ENCODE results near the gene PAK6. TPM values are rescaled to one million over a fixed set of nuclear protein-coding genes. Genes with fewer than 3 reads are reported as not detected.

PAK6 gene
- total and polyA plus RNA-seq, 9 of the 15 experiments (the other 6 are each of a cell fraction or from before 2014, with no cell fraction given), result 0.03 to 0.74 (median 0.16) TPM; not detected in 2

DNA sequence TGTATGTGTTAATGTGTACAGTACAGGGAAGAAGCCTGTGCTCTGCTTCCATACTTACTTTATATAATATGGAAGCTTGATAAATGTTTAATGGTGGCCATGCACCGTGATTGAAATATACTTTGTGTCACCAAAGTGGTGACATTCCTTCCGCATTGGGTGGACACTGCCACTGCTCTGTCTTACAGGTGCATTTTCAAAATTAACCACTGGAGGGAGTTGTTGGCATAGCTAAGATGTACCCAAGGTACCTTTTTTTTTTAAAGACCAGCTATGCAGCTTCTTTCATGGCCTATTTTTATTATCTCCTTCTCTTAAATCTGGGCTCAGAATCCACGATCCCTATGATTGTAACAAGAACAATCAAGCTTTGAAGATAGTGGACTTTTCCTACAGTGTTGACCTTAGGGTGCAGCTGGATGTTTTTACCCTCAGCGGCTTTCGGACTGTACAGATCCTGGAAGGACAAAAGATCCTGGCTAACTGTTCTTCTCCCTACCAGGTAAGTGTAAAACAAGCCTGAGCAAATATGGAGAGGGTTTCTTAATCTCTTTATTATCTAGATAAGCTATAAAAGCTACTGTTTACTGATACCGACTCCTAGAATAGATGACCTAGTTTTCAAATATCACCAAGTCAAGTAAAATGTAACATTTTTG is 21.6 kb upstream of the PAK6 start:
- H3K4me3 ChIP-seq, result no peak overlapping the region
- ATAC-seq, result peak; percentile 96
- ChIA-PET CTCF (ENCODE audit: low intra/inter-chr PET ratio) (interaction anchor here (0.5 to 8.1 kb wide), 10 partner anchors 24 to 431 kb away, joined by 3 to 218 read pairs (median 4); no protein-coding TSS in a partner anchor), POLR2A (interaction anchor here (0.5 to 1.7 kb wide), 9 partner anchors 10 to 168 kb away, joined by 3 to 11 read pairs (median 3); partner anchors contain the start of gene PAK6)
- H3K36me3 ChIP-seq (ENCODE audit: control insufficient read depth, insufficient read depth, low read length), result peaks cover 86% of the 10 kb centered on the region
- in situ Hi-C loops (cut with MboI) (loop anchor here (5.0 to 10.0 kb wide), 2 partner anchors 55 to 208 kb away; no protein-coding TSS in a partner anchor), intact Hi-C loops (cut with micrococcal nuclease) (loop anchor here (1.0 to 5.0 kb wide), 3 partner anchors 57 to 172 kb away; no protein-coding TSS in a partner anchor)
- H3K4me2 ChIP-seq (ENCODE audit: insufficient read depth, low read length), result no peak overlapping the region
- H3K27ac ChIP-seq (ENCODE audit: extremely low read depth, low read depth, low read length), result no peak overlapping the region
- no TSS peak for BruUV-seq (replicated peaks)
- WGBS (ENCODE audit: insufficient coverage, low coverage, missing lambda C conversion rate), result 52% methylated on average over 6 of the region's 6 CpGs
- FAIRE-seq, result peak; percentile 92
- no peaks in the 10 kb centered on the region for H4K20me1 ChIP-seq (replicated peaks; ENCODE audit: control insufficient read depth, insufficient read depth, low read length)
- H2AFZ ChIP-seq (ENCODE audit: low read depth, low read length), result no peak overlapping the region
- H3K4me1 ChIP-seq (replicated peaks in 1 of 2; ENCODE audit: control insufficient read depth in 2 of 2, insufficient read depth in 2 of 2, low read length in 2 of 2), result no peaks in the 10 kb centered on the region
- H3K27me3 ChIP-seq (ENCODE audit: control insufficient read depth in 2 of 2, insufficient read depth in 2 of 2, low read length in 2 of 2), result no peaks in the 10 kb centered on the region
- H3K9me3 ChIP-seq (replicated peaks; ENCODE audit: control insufficient read depth, insufficient read depth, low read depth, low read length), result no peaks in the 10 kb centered on the region
- H3K9ac ChIP-seq (ENCODE audit: insufficient read depth in 1 of 2, low read depth in 2 of 2, low read length in 2 of 2), result no peak overlapping the region
- peak; percentile 63 to 79 (median 67) for DNase-seq (ENCODE audit: extremely low read depth in 1 of 4, low spot score in 3 of 4)
- H3K9me1 ChIP-seq (ENCODE audit: control insufficient read depth, insufficient read depth, low read length), result no peaks in the 10 kb centered on the region
- H3K79me2 ChIP-seq (ENCODE audit: control insufficient read depth, insufficient read depth, low read length), result no peaks in the 10 kb centered on the region
- TF ChIP-seq, protein P1, sequence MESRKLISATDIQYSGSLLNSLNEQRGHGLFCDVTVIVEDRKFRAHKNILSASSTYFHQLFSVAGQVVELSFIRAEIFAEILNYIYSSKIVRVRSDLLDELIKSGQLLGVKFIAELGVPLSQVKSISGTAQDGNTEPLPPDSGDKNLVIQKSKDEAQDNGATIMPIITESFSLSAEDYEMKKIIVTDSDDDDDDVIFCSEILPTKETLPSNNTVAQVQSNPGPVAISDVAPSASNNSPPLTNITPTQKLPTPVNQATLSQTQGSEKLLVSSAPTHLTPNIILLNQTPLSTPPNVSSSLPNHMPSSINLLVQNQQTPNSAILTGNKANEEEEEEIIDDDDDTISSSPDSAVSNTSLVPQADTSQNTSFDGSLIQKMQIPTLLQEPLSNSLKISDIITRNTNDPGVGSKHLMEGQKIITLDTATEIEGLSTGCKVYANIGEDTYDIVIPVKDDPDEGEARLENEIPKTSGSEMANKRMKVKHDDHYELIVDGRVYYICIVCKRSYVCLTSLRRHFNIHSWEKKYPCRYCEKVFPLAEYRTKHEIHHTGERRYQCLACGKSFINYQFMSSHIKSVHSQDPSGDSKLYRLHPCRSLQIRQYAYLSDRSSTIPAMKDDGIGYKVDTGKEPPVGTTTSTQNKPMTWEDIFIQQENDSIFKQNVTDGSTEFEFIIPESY (CRISPR knock-in tag; IDR thresholded peaks at IDR 0.05), result no peak
- TF ChIP-seq ADNP (tag; IDR thresholded peaks at IDR 0.05) (no peak), KAT7 (CRISPR knock-in tag; IDR thresholded peaks at IDR 0.05; ENCODE audit: borderline replicate concordance) (no peak), GABPB1 (CRISPR knock-in tag; IDR thresholded peaks at IDR 0.05) (no peak), HNRNPL (IDR thresholded peaks at IDR 0.05; ENCODE audit: low read depth, low read length) (no peak), SMARCA5 (IDR thresholded peaks at IDR 0.05) (no peak), MTA2 (IDR thresholded peaks at IDR 0.05; ENCODE audit: low read depth) (no peak), TCF7 (IDR thresholded peaks at IDR 0.05; ENCODE audit: borderline replicate concordance) (no peak), ETV5 (CRISPR knock-in tag; IDR thresholded peaks at IDR 0.05; ENCODE audit: low read depth) (no peak), NEUROD1 (IDR thresholded peaks at IDR 0.05; ENCODE audit: borderline replicate concordance, low read depth, low read length, partially characterized antibody) (no peak), MEF2A (IDR thresholded peaks at IDR 0.05; ENCODE audit: control insufficient read depth, low read depth, low read length) (no peak), KDM5B (IDR thresholded peaks at IDR 0.05; ENCODE audit: insufficient replicate concordance, low read depth, low read length) (no peak), TAF15 (IDR thresholded peaks at IDR 0.05; ENCODE audit: low read depth, low read length) (no peak), ZNF354B (CRISPR knock-in tag; IDR thresholded peaks at IDR 0.05) (no peak), NUFIP1 (IDR thresholded peaks at IDR 0.05; ENCODE audit: partially characterized antibody) (no peak), NR2F6 (CRISPR knock-in tag; IDR thresholded peaks at IDR 0.05) (no peak), SRSF7 (optimal IDR thresholded peaks at IDR 0.05; ENCODE audit: low read depth, low read length) (no peak), RAD21 (CRISPR knock-in tag; conservative IDR thresholded peaks at IDR 0.05 in 1 of 2, IDR thresholded peaks at IDR 0.05 in 1 of 2) (peak; percentile 89 to 90), NFE2 (IDR thresholded peaks at IDR 0.05; ENCODE audit: low read depth) (no peak)
- TF ChIP-seq, protein P2, sequence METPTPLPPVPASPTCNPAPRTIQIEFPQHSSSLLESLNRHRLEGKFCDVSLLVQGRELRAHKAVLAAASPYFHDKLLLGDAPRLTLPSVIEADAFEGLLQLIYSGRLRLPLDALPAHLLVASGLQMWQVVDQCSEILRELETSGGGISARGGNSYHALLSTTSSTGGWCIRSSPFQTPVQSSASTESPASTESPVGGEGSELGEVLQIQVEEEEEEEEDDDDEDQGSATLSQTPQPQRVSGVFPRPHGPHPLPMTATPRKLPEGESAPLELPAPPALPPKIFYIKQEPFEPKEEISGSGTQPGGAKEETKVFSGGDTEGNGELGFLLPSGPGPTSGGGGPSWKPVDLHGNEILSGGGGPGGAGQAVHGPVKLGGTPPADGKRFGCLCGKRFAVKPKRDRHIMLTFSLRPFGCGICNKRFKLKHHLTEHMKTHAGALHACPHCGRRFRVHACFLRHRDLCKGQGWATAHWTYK (CRISPR knock-in tag; IDR thresholded peaks at IDR 0.05), result no peak

Data from K562 (cell line).